Esophagus (tissue), 2 donors: ENCODE results near the gene RBKS. TPM values are rescaled to one million over a fixed set of nuclear protein-coding genes. Genes with fewer than 3 reads are reported as not detected.

Experiments
- H3K27ac ChIP-seq, 2 donors: one replicate each; pipeline ENCODE4 v1.5.1; 2013; ENCODE audit warnings: low read depth in 2 of 2, mild to moderate bottlenecking in 2 of 2, inconsistent platforms in 1 of 2, low read length in 1 of 2, moderate library complexity in 1 of 2
- H3K27me3 ChIP-seq, 2 donors: one replicate each; pipeline ENCODE4 v1.6.1; 2013; ENCODE audit warnings: low read length in 2 of 2, control low read depth in 1 of 2, mild to moderate bottlenecking in 1 of 2; ENCODE audit not compliant: insufficient read depth in 2 of 2, control insufficient read depth in 1 of 2
- H3K36me3 ChIP-seq, 2 donors: one replicate each; pipeline ENCODE4 v1.6.1; 2013; ENCODE audit warnings: low read length in 1 of 2; ENCODE audit not compliant: control insufficient read depth in 2 of 2, insufficient read depth in 2 of 2
- H3K4me1 ChIP-seq, 2 donors: one replicate each; pipeline ENCODE4 v1.6.1; 2013; ENCODE audit warnings: low read length in 1 of 2; ENCODE audit not compliant: control insufficient read depth in 2 of 2, insufficient read depth in 2 of 2
- H3K4me3 ChIP-seq, 2 donors: one replicate each; pipeline ENCODE4 v1.5.1; 2013; ENCODE audit warnings: low read length in 2 of 2, mild to moderate bottlenecking in 2 of 2, low read depth in 1 of 2, moderate library complexity in 1 of 2
- H3K9me3 ChIP-seq, 2 donors: one replicate each; pipeline ENCODE4 v1.6.1; 2013; ENCODE audit warnings: mild to moderate bottlenecking in 2 of 2, low read depth in 1 of 2, low read length in 1 of 2, moderate library complexity in 1 of 2; ENCODE audit not compliant: control insufficient read depth in 2 of 2, insufficient read depth in 1 of 2
- WGBS, 2 donors: extraction: QIAGEN DNeasy Blood & Tissue Kit; methylation state at CpG; one replicate each; pipeline ENCODE4 v1.1.7; 2013; 5-methylcytosine and 5-hydroxymethylcytosine counted together
- polyA plus RNA-seq, 2 donors: library from polyadenylated mRNA; stranded (reverse); fragments of 200-250 nt; gene quantifications; one replicate each; pipeline ENCODE4 v1.2.3, GENCODE V29; 2013
- donor health status: healthy with polysubstance abuse.
- donor health status: Bipolar disorder and iron deficiency.

The RBKS gene
- polyA plus RNA-seq, 2 donors: 2.6 to 2.8 TPM

- H3K27me3 ChIP-seq: no peaks in the 10 kb centered on the region
- H3K27ac ChIP-seq: peak overlapping the region; percentile 14 to 38
- no peaks in the 10 kb centered on the region for H3K9me3 ChIP-seq
- H3K4me1 ChIP-seq: peaks cover 4 to 7% of the 10 kb centered on the region in 2 donors
- H3K4me3 ChIP-seq: no peak overlapping the region
- 64 to 70% methylated on average over 11 of the region's 11 CpGs for WGBS, 2 donors
- H3K36me3 ChIP-seq: no peaks in the 10 kb centered on the region
These were observed 91.1 kb downstream of the RBKS start for GRCh38 chr2:27798948-27799645.

- H3K9me3 ChIP-seq: no peaks in the 10 kb centered on the region
- H3K4me3 ChIP-seq: no peak overlapping the region
- WGBS, 2 donors: 88 to 90% methylated on average over 7 of the region's 7 CpGs
- no peaks in the 10 kb centered on the region for H3K27me3 ChIP-seq
- H3K27ac ChIP-seq: peak overlapping the region in 1 of 2 donors; percentile 1
- H3K4me1 ChIP-seq: peaks cover 4 to 7% of the 10 kb centered on the region in 2 donors
- H3K36me3 ChIP-seq: no peaks in the 10 kb centered on the region
These were observed 91.7 kb downstream of the RBKS start for GRCh38 chr2:27798486-27798885.

- H3K36me3 ChIP-seq: no peaks in the 10 kb centered on the region
- no peaks in the 10 kb centered on the region for H3K27me3 ChIP-seq
- no peak overlapping the region for H3K27ac ChIP-seq
- H3K4me3 ChIP-seq: no peak overlapping the region
- H3K9me3 ChIP-seq: no peaks in the 10 kb centered on the region
- 95 to 97% methylated on average over 4 of the region's 4 CpGs for WGBS, 2 donors
- peaks cover 4 to 7% of the 10 kb centered on the region in 2 donors for H3K4me1 ChIP-seq
These were observed 92.3 kb downstream of the RBKS start for GRCh38 chr2:27797841-27798240.

- 86 to 88% methylated on average over 11 of the region's 11 CpGs for WGBS, 2 donors
- Histone ChIP-seq H3K36me3 (no peaks in the 10 kb centered on the region), H3K9me3 (no peaks in the 10 kb centered on the region), H3K27me3 (no peaks in the 10 kb centered on the region), H3K27ac (peak overlapping the region; percentile 22 to 59), H3K4me3 (no peak overlapping the region), H3K4me1 (peaks cover 4 to 7% of the 10 kb centered on the region in 2 donors)
These were observed 93.1 kb downstream of the RBKS start for GRCh38 chr2:27796791-27797765.

- H3K36me3 ChIP-seq: no peaks in the 10 kb centered on the region
- 44 to 55% methylated on average over 4 of the region's 4 CpGs for WGBS, 2 donors
- H3K9me3 ChIP-seq: no peaks in the 10 kb centered on the region
- H3K27me3 ChIP-seq: no peaks in the 10 kb centered on the region
- H3K4me3 ChIP-seq: no peak overlapping the region
- H3K4me1 ChIP-seq: peaks cover 4% of the 10 kb centered on the region in 2 donors
- H3K27ac ChIP-seq: peak overlapping the region in 1 of 2 donors; percentile 51
These were observed 94.3 kb downstream of the RBKS start for GRCh38 chr2:27795868-27796277.

- H3K36me3 ChIP-seq: no peaks in the 10 kb centered on the region
- WGBS, 2 donors: 84 to 90% methylated on average over 8 of the region's 8 CpGs
- H3K27ac ChIP-seq: peak overlapping the region in 1 of 2 donors; percentile 51
- H3K9me3 ChIP-seq: no peaks in the 10 kb centered on the region
- H3K4me3 ChIP-seq: no peak overlapping the region
- no peaks in the 10 kb centered on the region for H3K27me3 ChIP-seq
- H3K4me1 ChIP-seq: peaks cover 3 to 4% of the 10 kb centered on the region in 2 donors
These were observed 94.9 kb downstream of the RBKS start for GRCh38 chr2:27795093-27795834.

- H3K4me1 ChIP-seq: peaks cover 0 to 4% of the 10 kb centered on the region in 2 donors
- no peaks in the 10 kb centered on the region for H3K27me3 ChIP-seq
- H3K27ac ChIP-seq: no peak overlapping the region
- no peak overlapping the region for H3K4me3 ChIP-seq
- no peaks in the 10 kb centered on the region for H3K9me3 ChIP-seq
- no peaks in the 10 kb centered on the region for H3K36me3 ChIP-seq
These were observed 97.4 kb downstream of the RBKS start for GRCh38 chr2:27792759-27793158.

GRCh38 chr2:27790796-27791195 lies 99.4 kb downstream of the RBKS start:
- H3K9me3 ChIP-seq: no peaks in the 10 kb centered on the region
- no peak overlapping the region for H3K27ac ChIP-seq
- H3K4me3 ChIP-seq: no peak overlapping the region
- whole genome bisulfite sequencing, 2 donors: 93 to 97% methylated on average over 1 of the region's 1 CpG
- no peaks in the 10 kb centered on the region for H3K27me3 ChIP-seq
- peaks cover 0 to 2% of the 10 kb centered on the region in 2 donors for H3K36me3 ChIP-seq
- no peaks in the 10 kb centered on the region for H3K4me1 ChIP-seq

GRCh38 chr2:27782701-27783100 lies 107.5 kb downstream of the RBKS start:
- H3K36me3 ChIP-seq: peaks cover 0 to 4% of the 10 kb centered on the region in 2 donors
- no peaks in the 10 kb centered on the region for H3K27me3 ChIP-seq
- 71 to 87% methylated on average over 1 of the region's 1 CpG for WGBS, 2 donors
- no peak overlapping the region for H3K27ac ChIP-seq
- H3K4me3 ChIP-seq: no peak overlapping the region
- H3K9me3 ChIP-seq: no peaks in the 10 kb centered on the region
- H3K4me1 ChIP-seq: no peaks in the 10 kb centered on the region
